ENCODE measurements around the gene BEND5.

DNA sequence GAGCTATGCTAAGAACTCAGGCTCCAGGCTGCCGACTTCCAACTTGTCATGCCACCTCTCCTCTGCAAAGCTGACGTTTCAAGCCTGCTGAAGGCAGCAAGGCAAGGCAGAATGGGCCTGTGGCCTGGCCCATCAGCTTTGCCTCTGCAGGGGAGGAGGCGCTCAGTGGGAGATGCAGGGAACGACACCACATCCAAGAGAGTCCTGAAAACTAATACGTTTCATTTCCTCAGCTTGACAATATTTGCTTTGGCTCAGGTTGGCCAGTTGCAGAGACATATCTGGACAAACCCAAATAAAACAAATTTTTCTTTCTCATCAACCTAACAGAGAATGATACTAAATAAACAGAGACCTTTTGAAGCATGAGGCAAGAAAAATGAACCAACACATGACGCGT lies 35.3 kb downstream of the BEND5 start:
- TF ChIP-seq, protein P1, sequence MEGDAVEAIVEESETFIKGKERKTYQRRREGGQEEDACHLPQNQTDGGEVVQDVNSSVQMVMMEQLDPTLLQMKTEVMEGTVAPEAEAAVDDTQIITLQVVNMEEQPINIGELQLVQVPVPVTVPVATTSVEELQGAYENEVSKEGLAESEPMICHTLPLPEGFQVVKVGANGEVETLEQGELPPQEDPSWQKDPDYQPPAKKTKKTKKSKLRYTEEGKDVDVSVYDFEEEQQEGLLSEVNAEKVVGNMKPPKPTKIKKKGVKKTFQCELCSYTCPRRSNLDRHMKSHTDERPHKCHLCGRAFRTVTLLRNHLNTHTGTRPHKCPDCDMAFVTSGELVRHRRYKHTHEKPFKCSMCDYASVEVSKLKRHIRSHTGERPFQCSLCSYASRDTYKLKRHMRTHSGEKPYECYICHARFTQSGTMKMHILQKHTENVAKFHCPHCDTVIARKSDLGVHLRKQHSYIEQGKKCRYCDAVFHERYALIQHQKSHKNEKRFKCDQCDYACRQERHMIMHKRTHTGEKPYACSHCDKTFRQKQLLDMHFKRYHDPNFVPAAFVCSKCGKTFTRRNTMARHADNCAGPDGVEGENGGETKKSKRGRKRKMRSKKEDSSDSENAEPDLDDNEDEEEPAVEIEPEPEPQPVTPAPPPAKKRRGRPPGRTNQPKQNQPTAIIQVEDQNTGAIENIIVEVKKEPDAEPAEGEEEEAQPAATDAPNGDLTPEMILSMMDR (IDR thresholded peaks at IDR 0.05), result no peak
- TF ChIP-seq POLR2AphosphoS5 (IDR thresholded peaks at IDR 0.05; ENCODE audit: low read depth, low read length), result no peak
